H1 (cell line): ENCODE results near the gene HTR6. TPM values are rescaled to one million over a fixed set of nuclear protein-coding genes. Genes with fewer than 3 reads are reported as not detected.

ENCODE experiments used
- CTCF ChIA-PET: fragments of 300-600 bp; sonication (Branson Sonifier 250); formaldehyde crosslinking; loops from one replicate; lab custom pipeline; 2021; ENCODE audit not compliant: partially characterized antibody; lab: Charles Lee
- POLR2A ChIA-PET: fragments of 300-600 bp; sonication (Branson Sonifier 250); formaldehyde crosslinking; loops from one replicate; lab custom pipeline; 2021; ENCODE audit warnings: inconsistent platforms; ENCODE audit not compliant: partially characterized antibody; lab: Charles Lee
- DNase-seq, 2 experiments: peaks; one replicate each; pipeline versions ENCODE4 v3.0.0 to v3.0.0-alpha.2; 2010 to 2022; ENCODE audit warnings: low spot score in 2 of 2, low read depth in 1 of 2, mixed read lengths in 1 of 2
- FAIRE-seq: peaks from 2 replicates; lab custom pipeline; 2011; peaks lifted over from hg19 to GRCh38; lab: Jason Lieb, UNC
- H2AFZ ChIP-seq: 2 replicates; pipeline ENCODE4 v1.8.1; 2012; ENCODE audit warnings: low read length, inconsistent platforms
- H2AK5ac ChIP-seq: 2 replicates; pipeline ENCODE4 v1.6.1; 2013; ENCODE audit warnings: low read depth, low read length
- H2BK120ac ChIP-seq: replicated peaks from 2 replicates; pipeline ENCODE3; 2013; ENCODE audit warnings: low read depth, low read length, inconsistent platforms
- H2BK12ac ChIP-seq: 2 replicates; pipeline ENCODE4 v1.6.1; 2013; ENCODE audit warnings: low read depth, low read length
- H2BK15ac ChIP-seq: 2 replicates; pipeline ENCODE4 v1.6.1; 2013; ENCODE audit warnings: low read length
- H2BK20ac ChIP-seq: 2 replicates; pipeline ENCODE4 v1.6.1; 2013; ENCODE audit warnings: low read length
- H2BK5ac ChIP-seq: 2 replicates; pipeline ENCODE4 v1.6.1; 2013; ENCODE audit warnings: low read depth, low read length
- H3K14ac ChIP-seq: 2 replicates; pipeline ENCODE4 v1.6.1; 2013; ENCODE audit warnings: inconsistent platforms; ENCODE audit not compliant: insufficient read length
- H3K18ac ChIP-seq: 2 replicates; pipeline ENCODE4 v1.6.1; 2013; ENCODE audit warnings: low read length; ENCODE audit errors: extremely low read depth
- H3K23ac ChIP-seq: 2 replicates; pipeline ENCODE4 v1.6.1; 2013; ENCODE audit warnings: inconsistent platforms; ENCODE audit not compliant: insufficient read length
- H3K23me2 ChIP-seq: 2 replicates; pipeline ENCODE4 v1.6.1; 2013; ENCODE audit warnings: low read depth, low read length
- H3K27ac ChIP-seq: 2 replicates; pipeline ENCODE4 v1.6.1; 2011; ENCODE audit warnings: low read depth, low read length, inconsistent platforms
- H3K27me3 ChIP-seq, 4 experiments: replicated peaks in 1 of 4; 1 replicate in 1 of 4; 2 replicates in 3 of 4; pipeline versions ENCODE4 v1.6.1 to v1.8.1; 2011 to 2013; ENCODE audit warnings: low read length in 3 of 4, mild to moderate bottlenecking in 3 of 4, inconsistent platforms in 2 of 4, mixed read lengths in 2 of 4, moderate library complexity in 1 of 4; ENCODE audit not compliant: control insufficient read depth in 3 of 4, insufficient read depth in 3 of 4; ENCODE audit errors: extremely low read depth in 1 of 4
- H3K36me3 ChIP-seq, 4 experiments: 2 replicates each; pipeline versions ENCODE4 v1.6.1 to v1.8.1; 2011 to 2013; ENCODE audit warnings: mild to moderate bottlenecking in 4 of 4, low read length in 3 of 4, moderate library complexity in 2 of 4, control low read depth in 1 of 4, inconsistent platforms in 1 of 4; ENCODE audit not compliant: insufficient read depth in 4 of 4, control insufficient read depth in 2 of 4
- H3K4ac ChIP-seq: replicated peaks from 2 replicates; pipeline ENCODE3; 2013; ENCODE audit warnings: low read length, low read depth, mixed read lengths, inconsistent platforms; ENCODE audit not compliant: insufficient read length
- H3K4me1 ChIP-seq, 4 experiments: replicated peaks in 1 of 4; 1 replicate in 1 of 4; 2 replicates in 3 of 4; pipeline versions ENCODE4 v1.6.1 to v1.8.1; 2011 to 2013; ENCODE audit warnings: low read length in 3 of 4, inconsistent platforms in 2 of 4, mixed read lengths in 1 of 4; ENCODE audit not compliant: insufficient read depth in 4 of 4, control insufficient read depth in 3 of 4
- H3K4me2 ChIP-seq, 2 experiments: 2 replicates each; pipeline versions ENCODE4 v1.6.1 to v1.8.1; 2011 to 2013; ENCODE audit warnings: low read depth in 2 of 2, low read length in 2 of 2, control low read depth in 1 of 2, inconsistent platforms in 1 of 2, mild to moderate bottlenecking in 1 of 2; ENCODE audit not compliant: insufficient read depth in 1 of 2
- H3K4me3 ChIP-seq, 4 experiments: fragments of 200-600, 300-600 bp in 1 of 4; sonication (generic), shearing (Covaris generic), sonication (Bioruptor Twin) in 1 of 4; 2 replicates each; pipeline versions ENCODE4 v1.5.1 to v1.8.1; 2011 to 2016; ENCODE audit warnings: low read length in 4 of 4, low read depth in 3 of 4, control low read depth in 2 of 4, inconsistent platforms in 2 of 4, mild to moderate bottlenecking in 2 of 4, mixed read lengths in 1 of 4, moderate library complexity in 1 of 4; ENCODE audit not compliant: insufficient read depth in 2 of 4; ENCODE audit errors: extremely low read depth in 1 of 4
- H3K56ac ChIP-seq: replicated peaks from 2 replicates; pipeline ENCODE3; 2013; ENCODE audit warnings: low read depth, mild to moderate bottlenecking, mixed read lengths, low read length, inconsistent platforms; ENCODE audit not compliant: insufficient read length
- H3K79me1 ChIP-seq: 2 replicates; pipeline ENCODE4 v1.6.1; 2013; ENCODE audit warnings: low read depth, low read length, control low read depth
- H3K79me2 ChIP-seq, 2 experiments: 2 replicates each; pipeline versions ENCODE4 v1.6.1 to v1.8.1; 2012 to 2013; ENCODE audit warnings: low read length in 2 of 2, mild to moderate bottlenecking in 2 of 2, inconsistent platforms in 1 of 2; ENCODE audit not compliant: insufficient read depth in 2 of 2, control insufficient read depth in 1 of 2
- H3K9ac ChIP-seq, 4 experiments: replicated peaks in 1 of 4; 1 replicate in 1 of 4; 2 replicates in 3 of 4; pipeline versions ENCODE4 v1.6.1 to v1.8.1; 2011 to 2013; ENCODE audit warnings: low read depth in 3 of 4, low read length in 3 of 4, control low read depth in 2 of 4, mild to moderate bottlenecking in 2 of 4, moderate library complexity in 2 of 4, inconsistent platforms in 1 of 4; ENCODE audit errors: extremely low read depth in 1 of 4
- H3K9me3 ChIP-seq, 2 experiments: 2 replicates each; pipeline versions ENCODE4 v1.6.1 to v1.8.1; 2012 to 2013; ENCODE audit warnings: mild to moderate bottlenecking in 2 of 2, moderate library complexity in 2 of 2, control low read depth in 1 of 2, inconsistent platforms in 1 of 2, low read depth in 1 of 2, low read length in 1 of 2, mixed read lengths in 1 of 2; ENCODE audit not compliant: insufficient read depth in 2 of 2
- H4K20me1 ChIP-seq, 2 experiments: replicated peaks in 1 of 2; 2 replicates each; pipeline versions ENCODE3 to v1.8.1; 2011 to 2013; ENCODE audit warnings: inconsistent platforms in 2 of 2, low read length in 2 of 2, mild to moderate bottlenecking in 1 of 2; ENCODE audit not compliant: insufficient read depth in 2 of 2, control insufficient read depth in 1 of 2
- H4K5ac ChIP-seq: 2 replicates; pipeline ENCODE4 v1.6.1; 2013; ENCODE audit warnings: low read length, low read depth, mixed read lengths, inconsistent platforms; ENCODE audit not compliant: insufficient read length
- H4K8ac ChIP-seq: 2 replicates; pipeline ENCODE4 v1.8.0; 2013; ENCODE audit warnings: mild to moderate bottlenecking, moderate library complexity, low read length, inconsistent platforms; ENCODE audit not compliant: insufficient read depth; ENCODE audit errors: extremely low read depth
- H4K91ac ChIP-seq: replicated peaks from 2 replicates; pipeline ENCODE3; 2013; ENCODE audit warnings: low read length, mixed read lengths, inconsistent platforms; ENCODE audit not compliant: insufficient read length
- ASH2L ChIP-seq: fragments of 200-600, 300-600 bp; sonication (generic); IDR thresholded peaks from one replicate; pipeline ENCODE4 v1.7.1; 2017; ENCODE audit warnings: low read length
- CBX8 ChIP-seq: fragments of 300-800, 300-1000 bp; sonication (generic); IDR thresholded peaks from 2 replicates; pipeline ENCODE4 v1.7.1; 2016; ENCODE audit warnings: low read depth, low read length, borderline replicate concordance
- EP300 ChIP-seq, 2 experiments: IDR thresholded peaks; 1 replicate in 1 of 2; 2 replicates in 1 of 2; pipeline ENCODE4 v1.6.1; 2011 to 2012; ENCODE audit warnings: low read depth in 2 of 2, low read length in 2 of 2, mild to moderate bottlenecking in 2 of 2, borderline replicate concordance in 1 of 2, inconsistent platforms in 1 of 2, moderate library complexity in 1 of 2
- JUN ChIP-seq: IDR thresholded peaks from 2 replicates; pipeline ENCODE4 v1.6.1; 2011; ENCODE audit warnings: low read depth, mild to moderate bottlenecking, improper control_type of control experiment, low read length
- NRF1 ChIP-seq: IDR thresholded peaks from 2 replicates; pipeline ENCODE4 v1.6.1; 2011; ENCODE audit warnings: mild to moderate bottlenecking, low read depth, low read length, improper control_type of control experiment
- RNF2 ChIP-seq: fragments of 200-900, 300-1000 bp; sonication (generic); IDR thresholded peaks from 2 replicates; pipeline ENCODE4 v1.7.1; 2016; ENCODE audit warnings: borderline replicate concordance, low read depth, mild to moderate bottlenecking, antibody characterized with exemption, low read length; ENCODE audit not compliant: poor library complexity, severe bottlenecking; ENCODE audit errors: missing control alignments
- SIN3A ChIP-seq, 2 experiments: IDR thresholded peaks in 1 of 2; conservative IDR thresholded peaks in 1 of 2; 2 replicates each; pipeline ENCODE4 v1.6.1; 2011 to 2012; ENCODE audit warnings: low read length in 2 of 2, improper control_type of control experiment in 1 of 2, low read depth in 1 of 2, mild to moderate bottlenecking in 1 of 2
- WGBS, 2 experiments: shearing (Covaris generic) in 1 of 2; methylation state at CpG; one replicate each; pipeline versions ENCODE4 v1.1.6 to v1.1.7; 2013 to 2015; ENCODE audit warnings: low lambda C conversion rate in 2 of 2, mixed read lengths in 2 of 2, inconsistent platforms in 1 of 2, low coverage in 1 of 2, missing lambda C conversion rate in 1 of 2; ENCODE audit not compliant: insufficient replicate concordance in 2 of 2, insufficient coverage in 1 of 2, insufficient read length in 1 of 2; ENCODE audit errors: extremely low coverage in 1 of 2, missing lambda C conversion rate in 1 of 2; 5-methylcytosine and 5-hydroxymethylcytosine counted together
- polyA plus RNA-seq, 7 experiments: library from polyadenylated mRNA; depleted of rRNA in 3 of 7; stranded (reverse) in 5 of 7; unstranded in 2 of 7; fragments of >200 nt in 5 of 7; fragments of 200-250 nt in 2 of 7; gene quantifications; 1 replicate in 5 of 7; 2 replicates in 1 of 7; 4 replicates in 1 of 7; pipeline versions ENCODE4 v1.2.1 to v1.2.3, GENCODE V29; 2011 to 2013; ENCODE audit warnings: missing spikeins in 2 of 7, mixed read lengths in 2 of 7
- total RNA-seq: library from RNA; stranded (reverse); fragmentation: NEBNext Ultra II Directional; extraction: Animal tissue kit (Norgen Biotek cat#: 25700); gene quantifications from 2 replicates; pipeline ENCODE4 v1.2.1, GENCODE V29; 2021

HTR6 gene
- total and polyA plus RNA-seq, 2 of the 8 experiments (the other 6 are each of a cell fraction or from before 2014, with no cell fraction given): 0.76 to 0.95 TPM

- CTCF ChIA-PET: interaction anchor here (1.5 to 2.8 kb wide), 3 partner anchors 8 to 51 kb away, joined by 5 to 10 read pairs (median 6); no protein-coding TSS in a partner anchor
- TF ChIP-seq NRF1 (no peak), JUN (no peak), ASH2L (no peak), EP300 (IDR thresholded peaks at IDR 0.05; ENCODE audit: borderline replicate concordance in 1 of 2, low read depth in 2 of 2, low read length in 2 of 2) (no peak), SIN3A (conservative IDR thresholded peaks at IDR 0.05 in 1 of 2, IDR thresholded peaks at IDR 0.05 in 1 of 2; ENCODE audit: low read depth in 1 of 2, low read length in 2 of 2) (no peak), RNF2 (no peak), CBX8 (no peak)
- TF ChIP-seq, all 59 proteins: peak for 0
Measured at GRCh38 chr1:19712928-19713327, 48.3 kb downstream of the HTR6 start.

More at GRCh38 chr1:19712928-19713327, 48.3 kb downstream of the HTR6 start:
- Histone ChIP-seq H3K4me1 (peaks cover 0 to 3% (median 0%) of the 10 kb centered on the region in 4 experiments; a peak in 2 of 7 replicates), H4K8ac (no peak overlapping the region), H3K23ac (no peak overlapping the region), H2AK5ac (no peak overlapping the region), H2BK20ac (no peak overlapping the region), H3K27ac (no peak overlapping the region), H2BK5ac (no peak overlapping the region), H2BK12ac (no peak overlapping the region), H4K20me1 (no peaks in the 10 kb centered on the region), H3K4me2 (peak overlapping the region in 1 of 2 experiments; percentile 33; a peak in 1 of 4 replicates), H3K18ac (no peak overlapping the region), H3K9me3 (no peaks in the 10 kb centered on the region), H3K56ac (no peak overlapping the region), H2AFZ (no peak overlapping the region), H3K4ac (no peak overlapping the region), H3K14ac (no peak overlapping the region), H3K36me3 (no peaks in the 10 kb centered on the region), H3K9ac (no peak overlapping the region), H3K79me1 (no peaks in the 10 kb centered on the region; the same call in 1 of the 2 replicates), H3K27me3 (no peaks in the 10 kb centered on the region), H2BK15ac (no peak overlapping the region), H4K5ac (no peak overlapping the region), H3K4me3 (no peak overlapping the region), H2BK120ac (no peak overlapping the region), H3K79me2 (no peaks in the 10 kb centered on the region), H4K91ac (no peak overlapping the region), H3K23me2 (no peaks in the 10 kb centered on the region)
- FAIRE-seq (no peak), DNase-seq (no peak)
- 68% methylated on average over 4 of the region's 4 CpGs; no CpG with 5 or more reads in 1 of the 2 experiments for WGBS, 2 experiments
- POLR2A ChIA-PET: no interaction called here
